ENCODE data around the gene RAB9A.

DNA sequence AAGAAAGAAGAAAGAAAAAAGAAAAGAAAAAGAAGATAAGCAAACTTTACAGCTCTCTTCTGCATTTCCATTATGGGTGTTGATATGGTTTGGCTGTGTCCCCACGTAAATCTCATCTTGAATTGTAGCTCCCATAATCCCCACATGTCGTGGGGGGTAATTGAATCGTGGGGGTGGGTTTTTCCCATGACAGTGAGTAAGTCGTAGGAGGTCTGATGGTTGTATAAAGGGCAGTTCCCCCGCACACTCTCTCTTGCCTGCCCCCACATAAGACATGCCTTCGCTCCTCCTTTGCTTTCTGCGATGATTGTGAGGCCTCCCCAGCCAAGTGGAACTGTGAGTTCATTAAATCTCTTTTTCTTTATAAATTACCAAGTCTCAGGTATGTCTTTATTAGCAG lies 7.3 kb upstream of the RAB9A start:
- TF ChIP-seq POLR2A (IDR thresholded peaks at IDR 0.05; ENCODE audit: low read length) (no peak), GATA1 (IDR thresholded peaks at IDR 0.05; ENCODE audit: low read depth, low read length) (no peak)

Measured in erythroblast (primary cell).